ENCODE data around the gene RBMS2.

Gene RBMS2

GRCh38 chr12:56632701-56633467 is 111.3 kb downstream of the RBMS2 start:
- TF ChIP-seq POLR2AphosphoS5 (IDR thresholded peaks at IDR 0.05; ENCODE audit: low read depth, low read length), result no peak
- no peak for TF ChIP-seq SIN3A (IDR thresholded peaks at IDR 0.05; ENCODE audit: borderline replicate concordance, insufficient read depth, low read length)
- no peak for TF ChIP-seq FOXP2 (optimal IDR thresholded peaks at IDR 0.05; ENCODE audit: borderline replicate concordance, extremely low read depth, extremely low read length, insufficient read depth)
- TF ChIP-seq TAF1 (IDR thresholded peaks at IDR 0.05; ENCODE audit: borderline replicate concordance, insufficient read depth, low read length), result no peak
- no peak for TF ChIP-seq REST (IDR thresholded peaks at IDR 0.05; ENCODE audit: insufficient read depth in 1 of 2, low read depth in 2 of 2, low read length in 2 of 2)

- TF ChIP-seq SIN3A (IDR thresholded peaks at IDR 0.05; ENCODE audit: borderline replicate concordance, insufficient read depth, low read length), result no peak
- TF ChIP-seq POLR2AphosphoS5 (IDR thresholded peaks at IDR 0.05; ENCODE audit: low read depth, low read length), result no peak
- TF ChIP-seq FOXP2 (optimal IDR thresholded peaks at IDR 0.05; ENCODE audit: borderline replicate concordance, extremely low read depth, extremely low read length, insufficient read depth), result no peak
- TF ChIP-seq REST (IDR thresholded peaks at IDR 0.05; ENCODE audit: insufficient read depth in 1 of 2, low read depth in 2 of 2, low read length in 2 of 2), result no peak
- TF ChIP-seq TAF1 (IDR thresholded peaks at IDR 0.05; ENCODE audit: borderline replicate concordance, insufficient read depth, low read length), result no peak
These were observed 112.0 kb downstream of the RBMS2 start for GRCh38 chr12:56633468-56634241.

GRCh38 chr12:56634242-56634836 is 112.7 kb downstream of the RBMS2 start:
- TF ChIP-seq POLR2AphosphoS5 (IDR thresholded peaks at IDR 0.05; ENCODE audit: low read depth, low read length), result no peak
- TF ChIP-seq TAF1 (IDR thresholded peaks at IDR 0.05; ENCODE audit: borderline replicate concordance, insufficient read depth, low read length), result no peak
- no peak for TF ChIP-seq REST (IDR thresholded peaks at IDR 0.05; ENCODE audit: insufficient read depth in 1 of 2, low read depth in 2 of 2, low read length in 2 of 2)
- no peak for TF ChIP-seq SIN3A (IDR thresholded peaks at IDR 0.05; ENCODE audit: borderline replicate concordance, insufficient read depth, low read length)

- TF ChIP-seq FOXP2 (optimal IDR thresholded peaks at IDR 0.05; ENCODE audit: borderline replicate concordance, extremely low read depth, extremely low read length, insufficient read depth) (peak; percentile 31), TAF1 (IDR thresholded peaks at IDR 0.05; ENCODE audit: borderline replicate concordance, insufficient read depth, low read length) (no peak)
These were observed 113.5 kb downstream of the RBMS2 start for GRCh38 chr12:56634837-56635791.
